HepG2 (cell line): ENCODE results near the gene RAC3. TPM values are rescaled to one million over a fixed set of nuclear protein-coding genes. Genes with fewer than 3 reads are reported as not detected.

Experiments used
- ATF7-NPFF ChIP-seq: sonication (generic); formaldehyde crosslinking; IDR thresholded peaks from 2 replicates; pipeline ENCODE4 v1.8.1; 2023; ENCODE audit warnings: mild to moderate bottlenecking, low read depth, missing genetic modification reagents, moderate library complexity
- PLRG1 ChIP-seq: fragments of 450-650 bp; conservative IDR thresholded peaks from 2 replicates; pipeline ENCODE4 v1.6.1; 2016
- RXRB ChIP-seq: IDR thresholded peaks from 2 replicates; pipeline ENCODE4 v1.6.1; 2016; ENCODE audit warnings: borderline replicate concordance, missing genetic modification reagents, missing compliant biosample characterization
- SIX1 ChIP-seq: sonication (generic); formaldehyde crosslinking; IDR thresholded peaks from 2 replicates; pipeline ENCODE4 v1.4.0; 2020; ENCODE audit warnings: missing genetic modification reagents, borderline replicate concordance
- TEAD2 ChIP-seq: sonication (generic); formaldehyde crosslinking; IDR thresholded peaks from 2 replicates; pipeline ENCODE4 v1.9.0; 2021; ENCODE audit warnings: missing genetic modification reagents
- TP53 ChIP-seq: sonication (generic); formaldehyde crosslinking; conservative IDR thresholded peaks from 2 replicates; pipeline ENCODE4 v1.4.0; 2020; ENCODE audit warnings: missing genetic modification reagents
- ZKSCAN8 ChIP-seq: IDR thresholded peaks from 2 replicates; pipeline ENCODE4 v1.6.1; 2016; ENCODE audit warnings: borderline replicate concordance, missing genetic modification reagents, missing compliant biosample characterization
- ZNF138 ChIP-seq: sonication (generic); formaldehyde crosslinking; IDR thresholded peaks from 2 replicates; pipeline ENCODE4 v1.5.0; 2020; ENCODE audit warnings: mild to moderate bottlenecking, low read depth, missing genetic modification reagents
- ZNF337 ChIP-seq: sonication (generic); formaldehyde crosslinking; IDR thresholded peaks from 2 replicates; pipeline ENCODE4 v1.5.1; 2020; ENCODE audit warnings: missing genetic modification reagents, low read depth, mild to moderate bottlenecking, borderline replicate concordance
- ZNF343 ChIP-seq: sonication (generic); formaldehyde crosslinking; IDR thresholded peaks from 2 replicates; pipeline ENCODE4 v1.4.0; 2020; ENCODE audit warnings: mild to moderate bottlenecking, missing genetic modification reagents
- ZNF724P ChIP-seq: sonication (generic); formaldehyde crosslinking; IDR thresholded peaks from 2 replicates; pipeline ENCODE4 v1.8.0; 2022; ENCODE audit warnings: missing genetic modification reagents, borderline replicate concordance
- polyA plus RNA-seq, 8 experiments: library from polyadenylated mRNA; depleted of rRNA in 3 of 8; stranded (reverse) in 7 of 8; unstranded in 1 of 8; fragments of >200 nt; fragmentation: Illumina TruSeq in 4 of 8; extraction: Trizol in 4 of 8; gene quantifications; 2 replicates each; pipeline versions ENCODE4 v1.2.1 to v1.2.3, GENCODE V29; 2011 to 2016; ENCODE audit warnings: low read depth in 4 of 8, missing spikeins in 1 of 8, mixed read lengths in 1 of 8; ENCODE audit not compliant: insufficient read depth in 1 of 8
- total RNA-seq, 5 experiments: library from RNA; depleted of rRNA; stranded (reverse); fragments of >200 nt; fragmentation: Illumina TruSeq; extraction: Trizol; gene quantifications; 2 replicates each; pipeline ENCODE4 v1.2.3, GENCODE V29; 2016; ENCODE audit warnings: low read depth in 1 of 5
- TF ChIP-seq, protein P1 (sequence below): sonication (generic); formaldehyde crosslinking; IDR thresholded peaks from 2 replicates; pipeline ENCODE4 v1.8.0; 2022; ENCODE audit warnings: missing genetic modification reagents, mild to moderate bottlenecking, borderline replicate concordance
- TF ChIP-seq, protein P2 (sequence below): sonication (generic); formaldehyde crosslinking; IDR thresholded peaks from 2 replicates; pipeline ENCODE4 v1.4.0; 2020; ENCODE audit warnings: missing genetic modification reagents
- TF ChIP-seq, protein P3 (sequence below): sonication (generic); formaldehyde crosslinking; IDR thresholded peaks from 2 replicates; pipeline ENCODE4 v1.4.0; 2020; ENCODE audit warnings: mild to moderate bottlenecking, missing genetic modification reagents
- TF ChIP-seq, protein P4 (sequence below): sonication (generic); formaldehyde crosslinking; IDR thresholded peaks from 2 replicates; pipeline ENCODE4 v1.4.0; 2020; ENCODE audit warnings: missing genetic modification reagents
- TF ChIP-seq, protein P5 (sequence below): sonication (generic); formaldehyde crosslinking; IDR thresholded peaks from 2 replicates; pipeline ENCODE4 v1.5.1; 2020; ENCODE audit warnings: missing genetic modification reagents, mild to moderate bottlenecking, borderline replicate concordance
- TF ChIP-seq, protein P6 (sequence below): sonication (generic); formaldehyde crosslinking; IDR thresholded peaks from 2 replicates; pipeline ENCODE4 v1.8.0; 2022; ENCODE audit warnings: missing genetic modification reagents, low read depth, mild to moderate bottlenecking, borderline replicate concordance

Gene RAC3
- total and polyA plus RNA-seq, 2 of the 13 experiments (the other 11 are each of a cell fraction or from before 2014, with no cell fraction given): 10.5 to 21.3 TPM

DNA sequence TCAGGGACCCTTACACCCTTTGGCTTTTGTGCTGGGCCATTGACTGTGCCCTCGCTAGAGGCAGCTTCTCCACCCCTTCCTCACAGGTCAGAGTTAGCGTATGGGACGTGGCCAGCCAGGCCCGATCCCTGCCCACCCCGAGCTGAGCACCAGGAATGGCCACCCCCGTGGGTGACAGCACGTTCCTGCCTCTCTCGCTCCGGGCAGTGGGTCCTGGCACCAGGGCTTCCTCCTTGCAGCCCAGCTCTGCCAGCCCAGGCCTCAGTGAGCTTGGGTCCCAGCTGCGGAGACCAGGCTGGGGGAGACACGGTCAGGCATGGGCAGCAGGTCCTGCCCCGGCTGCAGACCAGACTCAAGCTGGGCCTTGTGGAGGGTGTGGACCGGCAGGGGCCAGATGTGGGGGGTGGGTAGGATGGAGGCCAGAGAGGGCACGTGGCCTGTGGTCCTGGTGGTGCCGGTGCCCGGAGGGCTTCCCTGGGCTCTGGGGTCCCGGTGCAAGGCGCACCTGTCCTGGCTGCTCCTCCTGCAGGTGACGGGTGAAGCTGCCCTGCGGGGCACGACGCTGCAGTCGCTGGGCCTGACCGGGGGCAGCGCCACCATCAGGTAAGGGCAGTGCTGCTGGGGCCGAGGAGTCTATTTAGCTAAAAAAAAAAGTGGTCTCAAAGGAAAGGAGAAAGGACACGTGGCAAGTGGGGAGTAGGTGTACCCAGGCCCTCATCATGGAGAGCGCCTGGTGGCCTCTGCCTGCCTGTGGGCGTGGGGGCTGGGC lies 35.8 kb upstream of the RAC3 start (continued):
- TF ChIP-seq, protein P1, sequence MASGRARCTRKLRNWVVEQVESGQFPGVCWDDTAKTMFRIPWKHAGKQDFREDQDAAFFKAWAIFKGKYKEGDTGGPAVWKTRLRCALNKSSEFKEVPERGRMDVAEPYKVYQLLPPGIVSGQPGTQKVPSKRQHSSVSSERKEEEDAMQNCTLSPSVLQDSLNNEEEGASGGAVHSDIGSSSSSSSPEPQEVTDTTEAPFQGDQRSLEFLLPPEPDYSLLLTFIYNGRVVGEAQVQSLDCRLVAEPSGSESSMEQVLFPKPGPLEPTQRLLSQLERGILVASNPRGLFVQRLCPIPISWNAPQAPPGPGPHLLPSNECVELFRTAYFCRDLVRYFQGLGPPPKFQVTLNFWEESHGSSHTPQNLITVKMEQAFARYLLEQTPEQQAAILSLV (CRISPR knock-in tag): 0 out of 2 replicates have a peak, but pooled peaks have one; percentile 30
- 0 out of 2 replicates have a peak, but pooled peaks have one; percentile 20 for TF ChIP-seq TP53 (CRISPR knock-in tag)
- TF ChIP-seq ZNF343: 0 out of 2 replicates have a peak, but pooled peaks have one; percentile 80
- peak; percentile 59; the same call in 1 of the 2 replicates for TF ChIP-seq ZNF724P (CRISPR knock-in tag)
- TF ChIP-seq SIX1 (CRISPR knock-in tag): no peak
- no peak for TF ChIP-seq ZKSCAN8 (CRISPR knock-in tag)
- TF ChIP-seq, protein P2, sequence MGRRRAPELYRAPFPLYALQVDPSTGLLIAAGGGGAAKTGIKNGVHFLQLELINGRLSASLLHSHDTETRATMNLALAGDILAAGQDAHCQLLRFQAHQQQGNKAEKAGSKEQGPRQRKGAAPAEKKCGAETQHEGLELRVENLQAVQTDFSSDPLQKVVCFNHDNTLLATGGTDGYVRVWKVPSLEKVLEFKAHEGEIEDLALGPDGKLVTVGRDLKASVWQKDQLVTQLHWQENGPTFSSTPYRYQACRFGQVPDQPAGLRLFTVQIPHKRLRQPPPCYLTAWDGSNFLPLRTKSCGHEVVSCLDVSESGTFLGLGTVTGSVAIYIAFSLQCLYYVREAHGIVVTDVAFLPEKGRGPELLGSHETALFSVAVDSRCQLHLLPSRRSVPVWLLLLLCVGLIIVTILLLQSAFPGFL (CRISPR knock-in tag): no peak; the same call in 1 of the 2 replicates
- TF ChIP-seq, protein P3, sequence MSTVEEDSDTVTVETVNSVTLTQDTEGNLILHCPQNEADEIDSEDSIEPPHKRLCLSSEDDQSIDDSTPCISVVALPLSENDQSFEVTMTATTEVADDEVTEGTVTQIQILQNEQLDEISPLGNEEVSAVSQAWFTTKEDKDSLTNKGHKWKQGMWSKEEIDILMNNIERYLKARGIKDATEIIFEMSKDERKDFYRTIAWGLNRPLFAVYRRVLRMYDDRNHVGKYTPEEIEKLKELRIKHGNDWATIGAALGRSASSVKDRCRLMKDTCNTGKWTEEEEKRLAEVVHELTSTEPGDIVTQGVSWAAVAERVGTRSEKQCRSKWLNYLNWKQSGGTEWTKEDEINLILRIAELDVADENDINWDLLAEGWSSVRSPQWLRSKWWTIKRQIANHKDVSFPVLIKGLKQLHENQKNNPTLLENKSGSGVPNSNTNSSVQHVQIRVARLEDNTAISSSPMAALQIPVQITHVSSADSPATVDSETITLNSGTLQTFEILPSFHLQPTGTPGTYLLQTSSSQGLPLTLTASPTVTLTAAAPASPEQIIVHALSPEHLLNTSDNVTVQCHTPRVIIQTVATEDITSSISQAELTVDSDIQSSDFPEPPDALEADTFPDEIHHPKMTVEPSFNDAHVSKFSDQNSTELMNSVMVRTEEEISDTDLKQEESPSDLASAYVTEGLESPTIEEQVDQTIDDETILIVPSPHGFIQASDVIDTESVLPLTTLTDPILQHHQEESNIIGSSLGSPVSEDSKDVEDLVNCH (CRISPR knock-in tag): no peak
- TF ChIP-seq, protein P4, sequence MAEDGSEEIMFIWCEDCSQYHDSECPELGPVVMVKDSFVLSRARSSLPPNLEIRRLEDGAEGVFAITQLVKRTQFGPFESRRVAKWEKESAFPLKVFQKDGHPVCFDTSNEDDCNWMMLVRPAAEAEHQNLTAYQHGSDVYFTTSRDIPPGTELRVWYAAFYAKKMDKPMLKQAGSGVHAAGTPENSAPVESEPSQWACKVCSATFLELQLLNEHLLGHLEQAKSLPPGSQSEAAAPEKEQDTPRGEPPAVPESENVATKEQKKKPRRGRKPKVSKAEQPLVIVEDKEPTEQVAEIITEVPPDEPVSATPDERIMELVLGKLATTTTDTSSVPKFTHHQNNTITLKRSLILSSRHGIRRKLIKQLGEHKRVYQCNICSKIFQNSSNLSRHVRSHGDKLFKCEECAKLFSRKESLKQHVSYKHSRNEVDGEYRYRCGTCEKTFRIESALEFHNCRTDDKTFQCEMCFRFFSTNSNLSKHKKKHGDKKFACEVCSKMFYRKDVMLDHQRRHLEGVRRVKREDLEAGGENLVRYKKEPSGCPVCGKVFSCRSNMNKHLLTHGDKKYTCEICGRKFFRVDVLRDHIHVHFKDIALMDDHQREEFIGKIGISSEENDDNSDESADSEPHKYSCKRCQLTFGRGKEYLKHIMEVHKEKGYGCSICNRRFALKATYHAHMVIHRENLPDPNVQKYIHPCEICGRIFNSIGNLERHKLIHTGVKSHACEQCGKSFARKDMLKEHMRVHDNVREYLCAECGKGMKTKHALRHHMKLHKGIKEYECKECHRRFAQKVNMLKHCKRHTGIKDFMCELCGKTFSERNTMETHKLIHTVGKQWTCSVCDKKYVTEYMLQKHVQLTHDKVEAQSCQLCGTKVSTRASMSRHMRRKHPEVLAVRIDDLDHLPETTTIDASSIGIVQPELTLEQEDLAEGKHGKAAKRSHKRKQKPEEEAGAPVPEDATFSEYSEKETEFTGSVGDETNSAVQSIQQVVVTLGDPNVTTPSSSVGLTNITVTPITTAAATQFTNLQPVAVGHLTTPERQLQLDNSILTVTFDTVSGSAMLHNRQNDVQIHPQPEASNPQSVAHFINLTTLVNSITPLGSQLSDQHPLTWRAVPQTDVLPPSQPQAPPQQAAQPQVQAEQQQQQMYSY (CRISPR knock-in tag): no peak; the same call in 1 of the 2 replicates
- TF ChIP-seq ZNF138: 0 out of 2 replicates have a peak, but pooled peaks have one; percentile 24
- TF ChIP-seq TEAD2 (CRISPR knock-in tag): peak; percentile 10; the same call in 1 of the 2 replicates
- TF ChIP-seq ATF7-NPFF (CRISPR knock-in tag): peak; percentile 85; the same call in 1 of the 2 replicates
- no peak for TF ChIP-seq PLRG1
- TF ChIP-seq RXRB (CRISPR knock-in tag): peak; percentile 8; the same call in 1 of the 2 replicates
- TF ChIP-seq, protein P5, sequence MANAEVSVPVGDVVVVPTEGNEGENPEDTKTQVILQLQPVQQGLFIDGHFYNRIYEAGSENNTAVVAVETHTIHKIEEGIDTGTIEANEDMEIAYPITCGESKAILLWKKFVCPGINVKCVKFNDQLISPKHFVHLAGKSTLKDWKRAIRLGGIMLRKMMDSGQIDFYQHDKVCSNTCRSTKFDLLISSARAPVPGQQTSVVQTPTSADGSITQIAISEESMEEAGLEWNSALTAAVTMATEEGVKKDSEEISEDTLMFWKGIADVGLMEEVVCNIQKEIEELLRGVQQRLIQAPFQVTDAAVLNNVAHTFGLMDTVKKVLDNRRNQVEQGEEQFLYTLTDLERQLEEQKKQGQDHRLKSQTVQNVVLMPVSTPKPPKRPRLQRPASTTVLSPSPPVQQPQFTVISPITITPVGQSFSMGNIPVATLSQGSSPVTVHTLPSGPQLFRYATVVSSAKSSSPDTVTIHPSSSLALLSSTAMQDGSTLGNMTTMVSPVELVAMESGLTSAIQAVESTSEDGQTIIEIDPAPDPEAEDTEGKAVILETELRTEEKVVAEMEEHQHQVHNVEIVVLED: peak; percentile 29; the same call in 1 of the 2 replicates
- 0 out of 2 replicates have a peak, but pooled peaks have one; percentile 40 for TF ChIP-seq ZNF337 (CRISPR knock-in tag)
- TF ChIP-seq, protein P6, sequence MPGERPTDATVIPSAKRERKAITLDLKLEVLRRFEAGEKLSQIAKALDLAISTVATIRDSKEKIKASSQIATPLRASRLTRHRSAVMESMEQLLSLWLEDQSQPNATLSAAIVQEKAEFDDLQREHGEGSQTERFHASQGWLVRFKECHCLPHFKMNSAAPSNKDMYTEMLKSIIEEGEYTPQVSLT: no peak
